LNCAP (cell line): ENCODE data around the gene SLC30A1.

Source experiments
- TF ChIP-seq, protein P1 (sequence below): fragments of 450-650 bp; IDR thresholded peaks from 2 replicates; pipeline ENCODE4 v1.5.1; 2017; ENCODE audit warnings: mild to moderate bottlenecking

SLC30A1 gene

DNA sequence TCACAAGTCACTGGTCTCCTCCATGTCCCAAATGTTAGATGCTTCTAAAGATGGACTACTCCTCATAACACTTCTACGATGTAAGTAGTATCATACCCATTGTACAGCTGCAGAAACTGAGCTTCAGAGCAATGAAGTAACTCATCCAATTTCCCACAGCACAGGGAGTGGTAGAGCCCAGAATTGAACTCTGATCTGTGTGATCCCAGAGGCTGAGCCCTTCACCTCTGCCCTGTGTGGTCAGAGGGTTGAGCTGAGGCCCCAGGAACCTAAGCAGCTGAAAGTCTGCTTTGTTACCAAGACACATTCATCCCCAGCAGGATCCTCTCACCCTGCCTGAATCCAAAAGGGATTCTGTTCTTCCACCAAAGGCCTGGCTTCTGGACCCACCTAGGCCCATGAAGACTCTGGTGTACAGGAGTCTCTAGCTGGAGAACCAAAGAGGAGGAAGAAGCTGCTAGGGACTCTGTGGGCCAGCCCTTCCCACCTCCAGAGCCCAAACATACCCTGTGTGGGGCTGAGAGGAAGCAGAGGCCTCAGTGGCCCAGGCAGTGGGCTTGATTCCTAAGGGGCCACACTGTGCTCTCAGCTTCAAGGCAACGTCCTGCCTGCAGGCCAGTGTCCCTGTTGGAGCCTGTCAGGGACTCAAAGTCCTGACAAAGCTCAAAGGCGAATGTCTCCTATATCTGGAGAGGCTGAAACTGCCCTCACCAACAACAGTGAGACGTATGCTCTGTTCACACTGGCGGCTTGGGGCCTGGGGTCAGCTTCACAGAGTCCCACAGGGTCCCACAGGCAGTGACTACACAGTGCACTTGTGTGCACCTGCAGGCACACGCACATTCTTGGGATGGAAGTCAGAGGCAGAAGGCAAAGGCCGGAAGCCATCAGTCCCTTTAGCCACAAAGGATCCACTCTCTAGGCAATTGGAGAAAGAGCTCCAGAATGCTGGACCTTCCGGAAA, 40.4 kb upstream of the SLC30A1 start:
- TF ChIP-seq, protein P1, sequence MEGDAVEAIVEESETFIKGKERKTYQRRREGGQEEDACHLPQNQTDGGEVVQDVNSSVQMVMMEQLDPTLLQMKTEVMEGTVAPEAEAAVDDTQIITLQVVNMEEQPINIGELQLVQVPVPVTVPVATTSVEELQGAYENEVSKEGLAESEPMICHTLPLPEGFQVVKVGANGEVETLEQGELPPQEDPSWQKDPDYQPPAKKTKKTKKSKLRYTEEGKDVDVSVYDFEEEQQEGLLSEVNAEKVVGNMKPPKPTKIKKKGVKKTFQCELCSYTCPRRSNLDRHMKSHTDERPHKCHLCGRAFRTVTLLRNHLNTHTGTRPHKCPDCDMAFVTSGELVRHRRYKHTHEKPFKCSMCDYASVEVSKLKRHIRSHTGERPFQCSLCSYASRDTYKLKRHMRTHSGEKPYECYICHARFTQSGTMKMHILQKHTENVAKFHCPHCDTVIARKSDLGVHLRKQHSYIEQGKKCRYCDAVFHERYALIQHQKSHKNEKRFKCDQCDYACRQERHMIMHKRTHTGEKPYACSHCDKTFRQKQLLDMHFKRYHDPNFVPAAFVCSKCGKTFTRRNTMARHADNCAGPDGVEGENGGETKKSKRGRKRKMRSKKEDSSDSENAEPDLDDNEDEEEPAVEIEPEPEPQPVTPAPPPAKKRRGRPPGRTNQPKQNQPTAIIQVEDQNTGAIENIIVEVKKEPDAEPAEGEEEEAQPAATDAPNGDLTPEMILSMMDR = no peak

DNA sequence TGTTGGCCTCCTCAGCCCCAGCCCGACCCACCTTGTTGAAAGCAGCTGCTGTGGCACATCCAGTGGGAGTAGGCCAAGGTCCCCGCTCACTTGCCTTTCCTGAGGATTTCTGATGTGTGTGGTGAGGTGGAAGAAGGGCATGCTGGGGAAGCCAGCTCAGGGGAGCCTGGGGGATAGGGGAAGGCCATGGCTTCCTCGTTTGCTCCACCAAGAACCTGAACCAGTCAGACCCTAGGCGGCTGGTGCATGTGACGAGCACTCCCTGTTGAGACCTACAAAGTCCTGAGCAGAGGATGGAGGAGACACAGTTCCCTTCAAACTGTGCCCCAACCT, 38.0 kb upstream of the SLC30A1 start:
- TF ChIP-seq, protein P1 = no peak

DNA sequence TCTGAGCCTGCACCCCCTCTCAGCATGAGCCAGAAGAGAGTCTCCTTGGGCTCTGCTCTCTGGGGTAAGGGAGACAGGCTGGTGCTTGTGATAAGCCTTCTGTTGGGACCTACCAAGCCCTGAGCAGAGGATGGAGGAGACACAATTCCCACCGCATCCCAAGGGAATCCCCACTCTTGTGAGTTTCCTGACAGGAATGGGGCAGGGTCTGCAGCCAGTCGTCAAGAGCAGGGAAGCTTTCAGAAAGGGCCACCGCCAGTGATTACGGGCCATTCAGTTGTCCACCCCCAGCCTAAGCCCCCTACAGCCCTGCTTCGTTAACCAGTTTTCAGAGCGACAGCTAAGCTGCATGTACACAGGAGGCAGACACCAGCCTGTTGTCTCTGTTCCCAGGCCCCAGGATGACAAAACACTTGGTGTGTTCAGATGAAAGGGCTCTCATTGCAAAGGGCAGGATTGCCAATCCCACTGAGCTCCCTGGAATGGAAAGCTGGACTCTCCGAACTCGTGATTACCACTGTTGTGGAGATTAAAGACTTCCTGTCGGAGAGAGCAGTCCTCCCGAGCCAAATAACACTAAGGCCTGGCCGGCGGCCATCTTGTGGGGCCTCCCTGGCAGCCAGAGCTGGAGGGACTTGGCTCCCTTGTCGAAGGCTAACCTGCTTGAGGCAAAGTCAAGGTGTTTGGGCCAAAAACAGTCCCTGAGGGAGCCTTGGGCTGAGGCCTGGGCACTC, 37.4 kb upstream of the SLC30A1 start:
- TF ChIP-seq, protein P1 = no peak

DNA sequence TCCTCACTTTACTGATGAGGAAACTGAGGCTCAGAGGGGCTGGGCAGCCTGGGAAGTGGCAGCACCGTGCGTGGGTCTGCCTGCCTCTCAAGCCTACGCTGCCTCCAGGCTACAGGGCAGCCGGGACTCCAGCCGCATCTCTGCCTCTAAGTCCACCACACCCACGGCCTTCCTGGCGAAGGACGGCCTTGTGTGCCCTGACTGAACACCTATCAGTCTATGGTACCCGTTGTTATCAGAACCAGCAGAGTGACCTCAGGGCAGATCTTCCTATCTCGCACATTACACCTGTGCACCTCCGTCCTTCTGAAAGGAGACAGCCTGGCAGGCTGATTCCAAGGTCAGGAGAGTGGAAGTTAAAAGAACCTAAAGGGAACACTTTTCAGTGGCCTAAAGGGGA, 35.7 kb upstream of the SLC30A1 start:
- TF ChIP-seq, protein P1 = no peak

DNA sequence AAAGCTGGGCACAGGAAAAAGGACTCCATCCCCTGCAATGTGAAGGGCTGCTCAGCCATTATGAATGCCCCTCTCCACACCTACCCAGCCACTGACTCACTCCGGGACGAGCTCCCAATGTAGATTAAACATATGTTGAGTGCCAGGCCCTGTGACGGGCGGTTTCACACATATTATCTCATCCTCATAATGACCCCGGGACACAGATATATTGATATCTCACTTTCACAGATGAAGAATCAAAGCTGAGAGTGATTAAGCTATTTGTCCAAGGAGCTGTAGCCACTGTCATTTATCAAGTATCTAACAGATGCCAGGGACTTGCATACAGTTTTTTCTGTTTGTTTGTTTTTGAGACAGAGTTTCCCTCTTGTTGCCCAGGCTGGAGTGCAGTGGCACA, 35.0 kb upstream of the SLC30A1 start:
- TF ChIP-seq, protein P1 = no peak

DNA sequence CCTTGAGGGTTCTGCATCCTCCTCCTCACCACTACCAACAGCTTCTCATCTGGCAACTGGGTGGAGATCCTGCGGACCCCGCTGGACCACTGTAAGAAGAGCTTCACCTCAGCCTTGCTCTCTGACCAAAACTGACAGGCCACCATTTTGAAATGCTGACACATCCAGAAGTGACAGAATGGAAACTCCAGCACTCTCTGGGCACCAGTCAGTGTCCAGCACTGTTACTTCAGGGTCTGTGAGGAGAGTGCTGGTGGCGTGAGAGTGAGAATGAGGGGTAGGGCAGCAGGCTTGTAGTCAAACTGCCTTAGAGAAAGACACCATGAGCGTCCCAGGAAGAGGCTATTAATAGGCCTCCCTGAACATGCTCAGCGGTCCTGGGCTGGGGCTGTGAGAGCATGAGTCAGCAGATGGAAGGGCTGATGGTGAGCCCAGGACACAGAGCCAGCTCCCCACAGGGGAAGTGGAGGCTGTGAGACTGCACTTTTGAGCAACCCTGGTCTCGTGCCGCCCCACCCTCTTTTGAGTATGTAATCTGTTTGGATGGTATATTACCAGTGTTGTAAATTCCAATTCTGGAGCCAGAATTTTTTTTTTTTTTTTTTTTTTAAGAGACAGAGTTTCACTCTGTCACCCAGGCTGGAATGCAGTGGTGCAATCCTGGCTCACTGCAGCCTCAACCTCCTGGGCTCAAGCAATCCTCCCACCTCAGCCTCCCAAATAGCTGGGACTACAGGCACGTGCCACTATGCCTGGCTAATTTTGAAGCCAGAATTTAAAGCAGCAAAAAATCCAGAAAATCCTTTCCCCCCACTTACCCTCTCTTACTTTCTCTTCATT, 34.4 kb upstream of the SLC30A1 start:
- TF ChIP-seq, protein P1 = no peak

DNA sequence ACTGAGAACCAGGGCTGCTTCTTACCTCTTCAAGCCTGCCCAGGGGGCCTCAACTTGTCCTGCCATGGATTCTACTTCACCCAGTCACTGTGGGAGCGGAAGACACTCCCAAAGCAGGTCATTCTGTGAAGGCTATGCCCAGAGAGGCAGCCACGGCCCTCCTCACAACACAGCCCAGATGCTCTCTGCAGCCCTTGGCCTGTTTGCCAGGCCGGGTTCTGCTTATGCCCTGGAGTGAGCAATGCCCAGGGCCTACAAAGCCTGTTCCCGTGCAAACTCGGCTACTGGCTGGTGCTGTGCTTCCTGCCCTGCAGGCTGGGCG, 33.8 kb upstream of the SLC30A1 start:
- TF ChIP-seq, protein P1 = no peak
